Measurements from ENCODE around the gene CCP110. TPM values are rescaled to one million over a fixed set of nuclear protein-coding genes. Genes with fewer than 3 reads are reported as not detected.

CCP110 gene
- total and polyA plus RNA-seq, 12 donors = 3.0 to 14.0 (median 9.9) TPM

GRCh38 chr16:19583665-19584300, 60.0 kb downstream of the CCP110 start:
- Histone ChIP-seq H3K36me3 (replicated peaks in 1 of 2) (peaks cover 0 to 33% of the 10 kb centered on the region in 2 donors), H3K9me3 (replicated peaks in 1 of 3) (no peaks in the 10 kb centered on the region), H3K27me3 (no peaks in the 10 kb centered on the region), H3K27ac (no peak overlapping the region), H3K4me3 (no peak overlapping the region), H3K4me1 (replicated peaks in 1 of 2) (no peaks in the 10 kb centered on the region)
- peak in 6 of 7 donors; percentile 16 to 65 (median 31) for DNase-seq
- intact Hi-C loops (cut with DNase I) = no loop called here
- no peak for TF ChIP-seq POLR2A (IDR thresholded peaks at IDR 0.05)
- peak; percentile 57 to 76 (median 65) for TF ChIP-seq CTCF (IDR thresholded peaks at IDR 0.05)
- 56 to 60% (median 59%) methylated on average over 5 of the region's 5 CpGs for WGBS, 4 donors

- TF ChIP-seq POLR2A (IDR thresholded peaks at IDR 0.05) (no peak), CTCF (IDR thresholded peaks at IDR 0.05) (no peak)
- peaks cover 0 to 14% of the 10 kb centered on the region in 2 donors for H3K36me3 ChIP-seq (replicated peaks in 1 of 2)
- intact Hi-C loops (cut with DNase I) = no loop called here
- no peak overlapping the region for H3K27ac ChIP-seq
- no peak overlapping the region for H3K4me3 ChIP-seq
- no peaks in the 10 kb centered on the region for H3K4me1 ChIP-seq (replicated peaks in 1 of 2)
- no peaks in the 10 kb centered on the region for H3K27me3 ChIP-seq
- 87 to 93% (median 88%) methylated on average over 5 of the region's 5 CpGs for WGBS, 4 donors
- no peak for DNase-seq
- no peaks in the 10 kb centered on the region for H3K9me3 ChIP-seq (replicated peaks in 1 of 3)
Observed at GRCh38 chr16:19588661-19589060, 64.9 kb downstream of the CCP110 start.

GRCh38 chr16:19589106-19589505, 65.4 kb downstream of the CCP110 start:
- Histone ChIP-seq H3K27me3 (no peaks in the 10 kb centered on the region), H3K27ac (no peak overlapping the region), H3K36me3 (replicated peaks in 1 of 2) (peaks cover 0 to 19% of the 10 kb centered on the region in 2 donors), H3K4me3 (no peak overlapping the region), H3K9me3 (replicated peaks in 1 of 3) (no peaks in the 10 kb centered on the region), H3K4me1 (replicated peaks in 1 of 2) (no peaks in the 10 kb centered on the region)
- intact Hi-C loops (cut with DNase I) = no loop called here
- 92 to 95% (median 94%) methylated on average over 5 of the region's 5 CpGs for WGBS, 4 donors
- no peak for DNase-seq
- TF ChIP-seq CTCF (IDR thresholded peaks at IDR 0.05) = no peak

GRCh38 chr16:19589771-19590302, 66.1 kb downstream of the CCP110 start:
- no peak overlapping the region for H3K27ac ChIP-seq

More at GRCh38 chr16:19589771-19590302, 66.1 kb downstream of the CCP110 start:
- DNase-seq = no peak
- H3K9me3 ChIP-seq (replicated peaks in 1 of 3) = no peaks in the 10 kb centered on the region
- TF ChIP-seq POLR2A (IDR thresholded peaks at IDR 0.05) (no peak), CTCF (IDR thresholded peaks at IDR 0.05) (no peak)
- peaks cover 0 to 24% of the 10 kb centered on the region in 2 donors for H3K36me3 ChIP-seq (replicated peaks in 1 of 2)
- peaks cover 0 to under 1% of the 10 kb centered on the region in 2 donors for H3K4me1 ChIP-seq (replicated peaks in 1 of 2)
- intact Hi-C loops (cut with DNase I) = no loop called here
- no peak overlapping the region for H3K4me3 ChIP-seq
- WGBS, 4 donors = 62 to 82% (median 69%) methylated on average over 7 to 8 of the region's 8 CpGs
- no peaks in the 10 kb centered on the region for H3K27me3 ChIP-seq
